NCI-H748 (cell line): ENCODE results near the gene TEX19.
"Not testable (repeated sequence)": the region's sequence is repeated elsewhere in the genome, so short reads cannot be mapped to it uniquely, and the experiment has no call there.

ENCODE experiments used
- DNase-seq: peaks from one replicate; lab custom pipeline; 2025; ENCODE audit not compliant: unreplicated experiment; lab: John Stamatoyannopoulos, UW

The TEX19 gene

GRCh38 chr17:82374626-82375331 lies 15.7 kb downstream of the TEX19 start:
- no peak for DNase-seq

- DNase-seq, result no peak
These were observed 16.5 kb downstream of the TEX19 start for GRCh38 chr17:82375359-82376041.

GRCh38 chr17:82376042-82376730 lies 17.1 kb downstream of the TEX19 start:
- DNase-seq, result no peak

GRCh38 chr17:82377294-82377693 lies 18.2 kb downstream of the TEX19 start:
- not testable (repeated sequence) for DNase-seq

GRCh38 chr17:82377924-82378740 lies 19.1 kb downstream of the TEX19 start:
- no peak for DNase-seq

- no peak for DNase-seq
These were observed 19.6 kb downstream of the TEX19 start for GRCh38 chr17:82378741-82379021.

GRCh38 chr17:82380860-82381702 lies 22.0 kb downstream of the TEX19 start:
- DNase-seq, result peak; percentile 31

- not testable (repeated sequence) for DNase-seq
These were observed 22.6 kb downstream of the TEX19 start for GRCh38 chr17:82381703-82382009.

- not testable (repeated sequence) for DNase-seq
These were observed 23.3 kb downstream of the TEX19 start for GRCh38 chr17:82382220-82382932.

- no peak for DNase-seq
These were observed 23.8 kb downstream of the TEX19 start for GRCh38 chr17:82382933-82383255.

GRCh38 chr17:82383411-82383810 lies 24.4 kb downstream of the TEX19 start:
- DNase-seq, result peak; percentile 19

GRCh38 chr17:82384051-82384729 lies 25.1 kb downstream of the TEX19 start:
- DNase-seq, result no peak

- peak; percentile 86 for DNase-seq
These were observed 25.9 kb downstream of the TEX19 start for GRCh38 chr17:82384730-82385481.

GRCh38 chr17:82385559-82386254 lies 26.7 kb downstream of the TEX19 start:
- no peak for DNase-seq

- no peak for DNase-seq
These were observed 27.3 kb downstream of the TEX19 start for GRCh38 chr17:82386255-82386831.

- no peak for DNase-seq
These were observed 28.0 kb downstream of the TEX19 start for GRCh38 chr17:82386881-82387704.

- DNase-seq, result no peak
These were observed 28.7 kb downstream of the TEX19 start for GRCh38 chr17:82387705-82388106.
